ENCODE results near the gene DOK6.

Gene DOK6

GRCh38 chr18:69686861-69687260, 286.2 kb downstream of the DOK6 start:
- DNase-seq (ENCODE audit: low read depth in 2 of 2): no peak

- no peak for DNase-seq (ENCODE audit: low read depth in 2 of 2)
Observed at GRCh38 chr18:69689121-69689759, 288.6 kb downstream of the DOK6 start.

- no peak for DNase-seq (ENCODE audit: low read depth in 2 of 2)
Observed at GRCh38 chr18:69691008-69691760, 290.5 kb downstream of the DOK6 start.

GRCh38 chr18:69697069-69697468, 296.4 kb downstream of the DOK6 start:
- DNase-seq (ENCODE audit: low read depth in 2 of 2): no peak

- no peak for DNase-seq (ENCODE audit: low read depth in 2 of 2)
Observed at GRCh38 chr18:69697689-69698088, 297.0 kb downstream of the DOK6 start.

- DNase-seq (ENCODE audit: low read depth in 2 of 2): no peak
Observed at GRCh38 chr18:69701305-69701704, 300.6 kb downstream of the DOK6 start.

GRCh38 chr18:69703461-69703860, 302.8 kb downstream of the DOK6 start:
- no peak for DNase-seq (ENCODE audit: low read depth in 2 of 2)

GRCh38 chr18:69705987-69706386, 305.3 kb downstream of the DOK6 start:
- DNase-seq (ENCODE audit: low read depth in 2 of 2): no peak

GRCh38 chr18:69708844-69709243, 308.2 kb downstream of the DOK6 start:
- DNase-seq (ENCODE audit: low read depth in 2 of 2): no peak

- no peak for DNase-seq (ENCODE audit: low read depth in 2 of 2)
Observed at GRCh38 chr18:69715191-69715795, 314.6 kb downstream of the DOK6 start.

GRCh38 chr18:69717586-69717985, 316.9 kb downstream of the DOK6 start:
- DNase-seq (ENCODE audit: low read depth in 2 of 2): no peak

GRCh38 chr18:69718912-69719547, 318.3 kb downstream of the DOK6 start:
- no peak for DNase-seq (ENCODE audit: low read depth in 2 of 2)

- no peak for DNase-seq (ENCODE audit: low read depth in 2 of 2)
Observed at GRCh38 chr18:69720422-69720821, 319.7 kb downstream of the DOK6 start.

- no peak for DNase-seq (ENCODE audit: low read depth in 2 of 2)
Observed at GRCh38 chr18:69723434-69723833, 322.7 kb downstream of the DOK6 start.

- no peak for DNase-seq (ENCODE audit: low read depth in 2 of 2)
Observed at GRCh38 chr18:69725009-69725408, 324.3 kb downstream of the DOK6 start.

- DNase-seq (ENCODE audit: low read depth in 2 of 2): no peak
Observed at GRCh38 chr18:69725855-69726508, 325.3 kb downstream of the DOK6 start.

GRCh38 chr18:69727912-69728572, 327.4 kb downstream of the DOK6 start:
- DNase-seq (ENCODE audit: low read depth in 2 of 2): no peak

- DNase-seq (ENCODE audit: low read depth in 2 of 2): no peak
Observed at GRCh38 chr18:69730664-69731063, 330.0 kb downstream of the DOK6 start.

GRCh38 chr18:69734536-69734935, 333.8 kb downstream of the DOK6 start:
- DNase-seq (ENCODE audit: low read depth in 2 of 2): no peak

GRCh38 chr18:69736730-69737129, 336.0 kb downstream of the DOK6 start:
- no peak for DNase-seq (ENCODE audit: low read depth in 2 of 2)

- no peak for DNase-seq (ENCODE audit: low read depth in 2 of 2)
Observed at GRCh38 chr18:69737851-69738250, 337.2 kb downstream of the DOK6 start.

- no peak for DNase-seq (ENCODE audit: low read depth in 2 of 2)
Observed at GRCh38 chr18:69747388-69747787, 346.7 kb downstream of the DOK6 start.

Data from stimulated activated CD4-positive, alpha-beta T cell treated with anti-CD3 and anti-CD28 coated beads, Interleukin-1b, Interleukin-23, amount 100 ng/mL, for 1 hour (primary cell).